MM.1S (cell line): ENCODE data around the gene SKAP2.

ENCODE experiments used
- EZH2 ChIP-seq: fragments of 300-600 bp; sonication (generic); optimal IDR thresholded peaks from 2 replicates; pipeline ENCODE3; 2017; ENCODE audit warnings: low read depth, mild to moderate bottlenecking, antibody characterized with exemption, low read length, mixed read lengths
- EZH2phosphoT487 ChIP-seq: fragments of 300-600 bp; sonication (generic); IDR thresholded peaks from 2 replicates; pipeline ENCODE4 v1.6.1; 2018; ENCODE audit warnings: antibody characterized with exemption, low read length
- TF ChIP-seq, protein P1 (sequence below): fragments of 300-600 bp; sonication (generic); IDR thresholded peaks from 2 replicates; pipeline ENCODE4 v1.5.1; 2016; ENCODE audit warnings: antibody characterized with exemption, low read length, mixed read lengths

DNA sequence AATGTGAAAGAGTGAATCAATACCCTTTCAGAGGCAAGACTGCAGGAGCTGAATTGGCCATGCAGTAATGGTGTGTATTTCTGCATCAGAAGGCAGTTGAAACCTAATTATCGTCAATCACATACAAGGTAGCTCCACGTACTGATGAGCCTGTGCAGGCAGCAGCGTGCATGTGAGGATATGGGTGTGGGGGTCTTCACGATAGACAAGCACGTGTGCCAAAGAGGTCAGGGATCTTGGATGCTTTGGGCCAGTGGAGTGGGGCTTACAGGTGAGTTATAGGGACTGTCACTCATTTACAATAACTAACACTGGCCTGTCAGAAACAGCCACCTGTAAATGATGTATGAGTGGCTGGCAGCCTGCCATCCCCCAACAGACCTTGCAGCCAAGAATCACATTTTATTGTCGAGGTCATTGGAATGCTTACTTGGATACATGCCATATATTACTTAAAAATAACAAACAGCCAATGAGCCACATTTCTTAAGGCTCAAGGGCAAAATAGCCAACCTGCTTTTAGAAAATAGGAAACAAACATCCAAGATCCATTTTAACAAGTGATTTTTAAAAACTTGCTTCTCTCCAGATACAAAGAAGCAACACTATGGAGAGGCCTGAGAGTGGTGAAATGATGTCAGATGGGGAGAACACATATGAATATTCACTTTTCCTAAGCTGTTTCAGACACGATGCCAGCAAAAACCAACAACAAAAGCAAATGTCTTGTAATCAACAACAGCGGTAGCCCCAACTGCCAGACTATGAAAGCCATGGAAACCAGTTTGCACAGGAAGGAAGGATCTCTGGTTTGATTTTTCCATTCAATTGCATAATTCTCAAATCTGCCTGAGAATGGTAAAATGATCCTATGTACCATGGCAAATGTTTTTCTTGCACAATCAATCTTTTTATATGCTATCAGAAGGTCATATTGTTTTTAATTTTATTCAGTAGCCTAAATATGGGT, 210.7 kb downstream of the SKAP2 start:
- TF ChIP-seq, protein P1, sequence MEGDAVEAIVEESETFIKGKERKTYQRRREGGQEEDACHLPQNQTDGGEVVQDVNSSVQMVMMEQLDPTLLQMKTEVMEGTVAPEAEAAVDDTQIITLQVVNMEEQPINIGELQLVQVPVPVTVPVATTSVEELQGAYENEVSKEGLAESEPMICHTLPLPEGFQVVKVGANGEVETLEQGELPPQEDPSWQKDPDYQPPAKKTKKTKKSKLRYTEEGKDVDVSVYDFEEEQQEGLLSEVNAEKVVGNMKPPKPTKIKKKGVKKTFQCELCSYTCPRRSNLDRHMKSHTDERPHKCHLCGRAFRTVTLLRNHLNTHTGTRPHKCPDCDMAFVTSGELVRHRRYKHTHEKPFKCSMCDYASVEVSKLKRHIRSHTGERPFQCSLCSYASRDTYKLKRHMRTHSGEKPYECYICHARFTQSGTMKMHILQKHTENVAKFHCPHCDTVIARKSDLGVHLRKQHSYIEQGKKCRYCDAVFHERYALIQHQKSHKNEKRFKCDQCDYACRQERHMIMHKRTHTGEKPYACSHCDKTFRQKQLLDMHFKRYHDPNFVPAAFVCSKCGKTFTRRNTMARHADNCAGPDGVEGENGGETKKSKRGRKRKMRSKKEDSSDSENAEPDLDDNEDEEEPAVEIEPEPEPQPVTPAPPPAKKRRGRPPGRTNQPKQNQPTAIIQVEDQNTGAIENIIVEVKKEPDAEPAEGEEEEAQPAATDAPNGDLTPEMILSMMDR: no peak
- no peak for TF ChIP-seq EZH2
- TF ChIP-seq EZH2phosphoT487: no peak
